ENCODE measurements around the gene ZBTB3.

- TF ChIP-seq, protein P1, sequence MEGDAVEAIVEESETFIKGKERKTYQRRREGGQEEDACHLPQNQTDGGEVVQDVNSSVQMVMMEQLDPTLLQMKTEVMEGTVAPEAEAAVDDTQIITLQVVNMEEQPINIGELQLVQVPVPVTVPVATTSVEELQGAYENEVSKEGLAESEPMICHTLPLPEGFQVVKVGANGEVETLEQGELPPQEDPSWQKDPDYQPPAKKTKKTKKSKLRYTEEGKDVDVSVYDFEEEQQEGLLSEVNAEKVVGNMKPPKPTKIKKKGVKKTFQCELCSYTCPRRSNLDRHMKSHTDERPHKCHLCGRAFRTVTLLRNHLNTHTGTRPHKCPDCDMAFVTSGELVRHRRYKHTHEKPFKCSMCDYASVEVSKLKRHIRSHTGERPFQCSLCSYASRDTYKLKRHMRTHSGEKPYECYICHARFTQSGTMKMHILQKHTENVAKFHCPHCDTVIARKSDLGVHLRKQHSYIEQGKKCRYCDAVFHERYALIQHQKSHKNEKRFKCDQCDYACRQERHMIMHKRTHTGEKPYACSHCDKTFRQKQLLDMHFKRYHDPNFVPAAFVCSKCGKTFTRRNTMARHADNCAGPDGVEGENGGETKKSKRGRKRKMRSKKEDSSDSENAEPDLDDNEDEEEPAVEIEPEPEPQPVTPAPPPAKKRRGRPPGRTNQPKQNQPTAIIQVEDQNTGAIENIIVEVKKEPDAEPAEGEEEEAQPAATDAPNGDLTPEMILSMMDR (IDR thresholded peaks at IDR 0.05; ENCODE audit: low read depth, low read length, missing input control) = no peak
- TF ChIP-seq, protein P2, sequence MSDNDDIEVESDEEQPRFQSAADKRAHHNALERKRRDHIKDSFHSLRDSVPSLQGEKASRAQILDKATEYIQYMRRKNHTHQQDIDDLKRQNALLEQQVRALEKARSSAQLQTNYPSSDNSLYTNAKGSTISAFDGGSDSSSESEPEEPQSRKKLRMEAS (IDR thresholded peaks at IDR 0.05) = no peak
- TF ChIP-seq TAF1 (conservative IDR thresholded peaks at IDR 0.05) = no peak
- no peak for TF ChIP-seq SP1 (IDR thresholded peaks at IDR 0.05)
- no peak for TF ChIP-seq HNF4A (conservative IDR thresholded peaks at IDR 0.05)
- no peak for TF ChIP-seq EGR1 (IDR thresholded peaks at IDR 0.05; ENCODE audit: low read depth in 2 of 2)
- TF ChIP-seq YY1 (IDR thresholded peaks at IDR 0.05) = no peak
- TF ChIP-seq RAD21 (IDR thresholded peaks at IDR 0.05) = no peak
- TF ChIP-seq RXRA (IDR thresholded peaks at IDR 0.05) = no peak
- TF ChIP-seq JUND (IDR thresholded peaks at IDR 0.05) = no peak
- TF ChIP-seq GABPA (IDR thresholded peaks at IDR 0.05 in 1 of 2, conservative IDR thresholded peaks at IDR 0.05 in 1 of 2) = no peak
- TF ChIP-seq FOXA1 (IDR thresholded peaks at IDR 0.05) = no peak
These were observed 41.1 kb downstream of the ZBTB3 start for GRCh38 chr11:62712861-62713260.
